PC-9 (cell line): ENCODE results near the gene KLHL35. TPM values are rescaled to one million over a fixed set of nuclear protein-coding genes. Genes with fewer than 3 reads are reported as not detected.
"Not testable (repeated sequence)": the region's sequence is repeated elsewhere in the genome, so short reads cannot be mapped to it uniquely, and the experiment has no call there.

ENCODE experiments used
- BruUV-seq: library from RNA; stranded (reverse); fragments of 400-500 nt; replicated peaks from 2 replicates; lab custom pipeline; 2021; lab: Mats Ljungman, UMichigan
- CTCF ChIA-PET: fragments of 300-600 bp; sonication (Branson Sonifier 250); formaldehyde crosslinking; loops from one replicate; lab custom pipeline; 2022; ENCODE audit warnings: antibody characterized with exemption; lab: Charles Lee
- POLR2A ChIA-PET: fragments of 300-600 bp; sonication (Branson Sonifier 250); formaldehyde crosslinking; loops from one replicate; lab custom pipeline; 2022; ENCODE audit warnings: antibody characterized with exemption; ENCODE audit not compliant: unreplicated experiment; lab: Charles Lee
- DNase-seq, 2 experiments: peaks; one replicate each; pipeline versions ENCODE4 v3.0.0 to v3.0.0-alpha.2; 2015 to 2022; ENCODE audit warnings: mixed read lengths in 1 of 2
- H2AFZ ChIP-seq: fragments of 200-600 bp; sonication (generic); 2 replicates; pipeline ENCODE4 v1.8.1; 2017; ENCODE audit warnings: antibody characterized with exemption
- H3F3A ChIP-seq: fragments of 200-600 bp; sonication (generic); 2 replicates; pipeline ENCODE4 v1.8.1; 2017; ENCODE audit warnings: antibody characterized with exemption, mild to moderate bottlenecking, low read depth; ENCODE audit not compliant: insufficient read depth
- H3K27ac ChIP-seq: fragments of 200-600 bp; sonication (generic); 2 replicates; pipeline ENCODE4 v1.6.1; 2016; ENCODE audit warnings: mixed run types
- H3K27me3 ChIP-seq: fragments of 200-600 bp; sonication (generic); 2 replicates; pipeline ENCODE4 v1.6.1; 2016; ENCODE audit warnings: low read depth, mixed run types; ENCODE audit not compliant: insufficient read depth
- H3K36me3 ChIP-seq: fragments of 200-600 bp; sonication (generic); 2 replicates; pipeline ENCODE4 v1.6.1; 2016; ENCODE audit warnings: low read depth, mixed run types
- H3K4me1 ChIP-seq: fragments of 200-600 bp; sonication (generic); replicated peaks from 2 replicates; pipeline ENCODE4 v1.6.1; 2016; ENCODE audit warnings: mixed run types; ENCODE audit not compliant: insufficient read depth
- H3K4me2 ChIP-seq: fragments of 200-600 bp; sonication (generic); 2 replicates; pipeline ENCODE4 v1.6.1; 2017; ENCODE audit warnings: mixed run types
- H3K4me3 ChIP-seq: fragments of 200-600 bp; sonication (generic); 2 replicates; pipeline ENCODE4 v1.6.1; 2016; ENCODE audit warnings: mixed run types
- H3K79me2 ChIP-seq: fragments of 200-600 bp; sonication (generic); 2 replicates; pipeline ENCODE4 v1.6.1; 2017; ENCODE audit warnings: low read depth, mixed run types
- H3K9me2 ChIP-seq: fragments of 200-600 bp; sonication (generic); 2 replicates; pipeline ENCODE4 v1.8.1; 2017; ENCODE audit warnings: mild to moderate bottlenecking; ENCODE audit not compliant: insufficient read depth
- H3K9me3 ChIP-seq: fragments of 200-600 bp; sonication (generic); 2 replicates; pipeline ENCODE4 v1.8.1; 2016; ENCODE audit warnings: low read depth; ENCODE audit not compliant: insufficient read depth
- H4K20me1 ChIP-seq: fragments of 200-600 bp; sonication (generic); 2 replicates; pipeline ENCODE4 v1.8.1; 2017; ENCODE audit not compliant: insufficient read depth
- CTCF ChIP-seq: fragments of 200-600 bp; sonication (generic); conservative IDR thresholded peaks from 2 replicates; pipeline ENCODE4 v1.6.1; 2017; ENCODE audit warnings: mixed run types, antibody characterized with exemption, mild to moderate bottlenecking, moderate library complexity
- EZH2 ChIP-seq: fragments of 200-600 bp; sonication (generic); IDR thresholded peaks from 2 replicates; pipeline ENCODE4 v1.8.0; 2017; ENCODE audit warnings: antibody characterized with exemption, low read depth
- intact Hi-C: fragments of 100-400 bp; cut with micrococcal nuclease; formaldehyde crosslinking; loops from one replicate; pipeline ENCODE4 v1.10.0; 2022; ENCODE audit not compliant: unreplicated experiment
- total RNA-seq: library from RNA; stranded (reverse); gene quantifications from 2 replicates; pipeline ENCODE4 v1.2.3, GENCODE V29; 2021

The KLHL35 gene
- total RNA-seq, 1 experiment from 2014 or later: 11.1 TPM

- Histone ChIP-seq H3K9me3 (no peaks in the 10 kb centered on the region), H3K9me2 (no peaks in the 10 kb centered on the region), H4K20me1 (no peaks in the 10 kb centered on the region), H3K4me1 (peaks cover 31% of the 10 kb centered on the region), H3K79me2 (no peaks in the 10 kb centered on the region), H2AFZ (no peak overlapping the region), H3K36me3 (no peaks in the 10 kb centered on the region; the same call in 1 of the 2 replicates), H3K4me3 (no peak overlapping the region), H3K4me2 (no peak overlapping the region), H3F3A (peaks cover 31% of the 10 kb centered on the region; the same call in 1 of the 2 replicates), H3K27me3 (no peaks in the 10 kb centered on the region), H3K27ac (no peak overlapping the region)
- ChIA-PET POLR2A (no interaction called here), CTCF (interaction anchor here (0.6 kb wide), 1 partner anchor 32 kb away, joined by 3 read pairs; no protein-coding TSS in a partner anchor)
- BruUV-seq: no TSS peak
- no peak for DNase-seq
- no peak for TF ChIP-seq EZH2
- no peak for TF ChIP-seq CTCF
- intact Hi-C loops: no loop called here
Observed at GRCh38 chr11:75420224-75421034, 12.6 kb downstream of the KLHL35 start.

GRCh38 chr11:75413864-75414263, 19.1 kb downstream of the KLHL35 start:
- CTCF ChIA-PET: no interaction called here
- BruUV-seq: no TSS peak

GRCh38 chr11:75413146-75413545, 19.9 kb downstream of the KLHL35 start:
- BruUV-seq, H3K9me2 ChIP-seq, H3K27me3 ChIP-seq, H3K9me3 ChIP-seq, POLR2A ChIA-PET, H3K4me2 ChIP-seq, DNase-seq, intact Hi-C loops, H3K27ac ChIP-seq, H3K36me3 ChIP-seq, H3K4me3 ChIP-seq, H2AFZ ChIP-seq, H3K79me2 ChIP-seq, CTCF ChIA-PET, H3K4me1 ChIP-seq: not testable (repeated sequence)
- H4K20me1 ChIP-seq: peaks cover 14% of the 10 kb centered on the region
- H3F3A ChIP-seq: peaks cover 32% of the 10 kb centered on the region

More at GRCh38 chr11:75413864-75414263, 19.1 kb downstream of the KLHL35 start:
- H3F3A ChIP-seq: peaks cover 28% of the 10 kb centered on the region; the same call in 1 of the 2 replicates
- no peaks in the 10 kb centered on the region for H3K79me2 ChIP-seq
- no peak for DNase-seq
- no peak overlapping the region for H3K4me3 ChIP-seq
- TF ChIP-seq CTCF (no peak), EZH2 (no peak)
- no peak overlapping the region for H2AFZ ChIP-seq
- no peak overlapping the region for H3K4me2 ChIP-seq
- intact Hi-C loops: no loop called here
- peaks cover 8% of the 10 kb centered on the region for H3K4me1 ChIP-seq
- peaks cover under 1% of the 10 kb centered on the region for H3K36me3 ChIP-seq
- no peaks in the 10 kb centered on the region for H3K9me3 ChIP-seq
- no peak overlapping the region for H3K27ac ChIP-seq
- POLR2A ChIA-PET: interaction anchor here (0.7 kb wide), 1 partner anchor 85 kb away, joined by 4 read pairs; no protein-coding TSS in a partner anchor
- no peaks in the 10 kb centered on the region for H3K9me2 ChIP-seq
- peaks cover 7% of the 10 kb centered on the region for H4K20me1 ChIP-seq
- H3K27me3 ChIP-seq: no peaks in the 10 kb centered on the region

- H3K4me3 ChIP-seq, H3K9me2 ChIP-seq, H3K27ac ChIP-seq, DNase-seq, H3K4me2 ChIP-seq, CTCF ChIA-PET, H3K27me3 ChIP-seq, BruUV-seq, H2AFZ ChIP-seq, POLR2A ChIA-PET, H3K9me3 ChIP-seq, H3K4me1 ChIP-seq: not testable (repeated sequence)
- Histone ChIP-seq H3K79me2 (peaks cover 30% of the 10 kb centered on the region), H4K20me1 (peaks cover 46% of the 10 kb centered on the region), H3F3A (peaks cover 63% of the 10 kb centered on the region), H3K36me3 (peaks cover 33% of the 10 kb centered on the region)
- intact Hi-C loops: loop anchor here (5.0 kb wide), 1 partner anchor 122 kb away; no protein-coding TSS in a partner anchor
Observed at GRCh38 chr11:75409971-75410370, 23.0 kb downstream of the KLHL35 start.
